Brain microvascular endothelial cell (primary cell): ENCODE results near the gene MLN.
A peak's percentile ranks its signal among the peaks of the same experiment; 100 is the strongest.

ENCODE experiments used
- DNase-seq: peaks from one replicate; pipeline ENCODE4 v3.0.0-alpha.2; 2020
- H3K27ac ChIP-seq: fragments of 250-450 bp; sonication (Bioruptor Pico); 2 replicates; pipeline ENCODE4 v1.5.1; 2020; ENCODE audit warnings: mild to moderate bottlenecking, moderate library complexity
- H3K27me3 ChIP-seq: fragments of 250-450 bp; sonication (Bioruptor Pico); replicated peaks from 2 replicates; pipeline ENCODE4 v1.5.1; 2020; ENCODE audit warnings: mild to moderate bottlenecking
- H3K36me3 ChIP-seq: fragments of 250-450 bp; sonication (Bioruptor Pico); replicated peaks from 2 replicates; pipeline ENCODE4 v1.5.1; 2020; ENCODE audit warnings: mild to moderate bottlenecking
- H3K4me3 ChIP-seq: 2 replicates; pipeline ENCODE4 v1.5.1; 2011; ENCODE audit warnings: low read depth, mild to moderate bottlenecking, control low read depth, low read length, moderate library complexity
- in situ Hi-C: cut with HindIII; loops from 2 replicates; pipeline ENCODE4 v1.10.0; 2017; ENCODE audit warnings: low sequenced_read_pairs, low pct_ligation_motif_present
- TF ChIP-seq, protein P1 (sequence below): IDR thresholded peaks from 2 replicates; pipeline ENCODE4 v1.5.1; 2011; ENCODE audit warnings: low read depth, mild to moderate bottlenecking, moderate library complexity, low read length, control low read depth, inconsistent platforms; ENCODE audit errors: missing control alignments

The MLN gene

DNA sequence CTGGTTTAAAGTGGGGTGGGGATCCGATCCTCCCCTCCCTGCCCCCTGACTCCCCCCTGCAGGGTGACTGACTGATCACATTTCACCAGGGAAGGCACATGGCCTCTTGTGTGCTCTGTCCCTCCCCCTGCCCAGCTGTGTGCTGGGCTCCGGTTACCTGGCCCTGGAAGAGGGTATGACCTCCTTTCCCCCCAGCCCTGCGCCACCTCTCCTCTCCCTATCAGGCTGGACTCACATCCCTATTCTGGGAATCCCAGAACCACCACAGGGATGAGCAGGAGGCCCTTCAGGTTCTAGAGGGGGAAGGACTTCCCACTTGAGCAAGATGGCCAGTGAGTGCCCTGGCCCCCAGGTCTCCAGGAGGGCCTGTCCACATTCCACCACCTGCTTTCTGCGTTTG lies 55.0 kb downstream of the MLN start:
- in situ Hi-C loops, result no loop called here
- no peak overlapping the region for H3K4me3 ChIP-seq
- H3K27ac ChIP-seq, result no peak overlapping the region
- no peaks in the 10 kb centered on the region for H3K36me3 ChIP-seq
- H3K27me3 ChIP-seq, result peaks cover 4% of the 10 kb centered on the region
- DNase-seq, result no peak
- TF ChIP-seq, protein P1, sequence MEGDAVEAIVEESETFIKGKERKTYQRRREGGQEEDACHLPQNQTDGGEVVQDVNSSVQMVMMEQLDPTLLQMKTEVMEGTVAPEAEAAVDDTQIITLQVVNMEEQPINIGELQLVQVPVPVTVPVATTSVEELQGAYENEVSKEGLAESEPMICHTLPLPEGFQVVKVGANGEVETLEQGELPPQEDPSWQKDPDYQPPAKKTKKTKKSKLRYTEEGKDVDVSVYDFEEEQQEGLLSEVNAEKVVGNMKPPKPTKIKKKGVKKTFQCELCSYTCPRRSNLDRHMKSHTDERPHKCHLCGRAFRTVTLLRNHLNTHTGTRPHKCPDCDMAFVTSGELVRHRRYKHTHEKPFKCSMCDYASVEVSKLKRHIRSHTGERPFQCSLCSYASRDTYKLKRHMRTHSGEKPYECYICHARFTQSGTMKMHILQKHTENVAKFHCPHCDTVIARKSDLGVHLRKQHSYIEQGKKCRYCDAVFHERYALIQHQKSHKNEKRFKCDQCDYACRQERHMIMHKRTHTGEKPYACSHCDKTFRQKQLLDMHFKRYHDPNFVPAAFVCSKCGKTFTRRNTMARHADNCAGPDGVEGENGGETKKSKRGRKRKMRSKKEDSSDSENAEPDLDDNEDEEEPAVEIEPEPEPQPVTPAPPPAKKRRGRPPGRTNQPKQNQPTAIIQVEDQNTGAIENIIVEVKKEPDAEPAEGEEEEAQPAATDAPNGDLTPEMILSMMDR, result no peak

DNA sequence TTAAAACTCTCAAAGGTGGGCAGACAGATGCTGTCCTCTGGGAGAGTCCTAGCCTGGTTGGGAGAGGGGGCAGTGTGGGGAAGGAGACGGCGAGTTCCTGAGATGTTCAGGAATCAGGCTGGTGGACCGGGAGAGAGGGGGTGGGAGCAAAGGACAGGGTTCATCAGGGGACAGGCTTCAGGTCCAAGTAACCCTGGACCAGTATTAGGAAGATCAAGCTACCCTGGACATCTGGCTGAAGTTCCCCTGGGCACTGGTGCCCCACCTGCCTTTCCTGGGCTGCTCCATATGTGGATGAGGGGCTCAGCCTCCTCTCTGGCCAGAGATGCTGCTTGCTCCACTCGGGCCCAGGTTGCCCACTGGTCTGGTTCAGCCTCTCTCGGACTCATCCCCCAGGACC lies 56.0 kb downstream of the MLN start:
- no peak overlapping the region for H3K4me3 ChIP-seq
- peaks cover 10% of the 10 kb centered on the region for H3K27me3 ChIP-seq
- in situ Hi-C loops, result no loop called here
- no peak for DNase-seq
- H3K36me3 ChIP-seq, result no peaks in the 10 kb centered on the region
- TF ChIP-seq, protein P1, result no peak
- no peak overlapping the region for H3K27ac ChIP-seq

DNA sequence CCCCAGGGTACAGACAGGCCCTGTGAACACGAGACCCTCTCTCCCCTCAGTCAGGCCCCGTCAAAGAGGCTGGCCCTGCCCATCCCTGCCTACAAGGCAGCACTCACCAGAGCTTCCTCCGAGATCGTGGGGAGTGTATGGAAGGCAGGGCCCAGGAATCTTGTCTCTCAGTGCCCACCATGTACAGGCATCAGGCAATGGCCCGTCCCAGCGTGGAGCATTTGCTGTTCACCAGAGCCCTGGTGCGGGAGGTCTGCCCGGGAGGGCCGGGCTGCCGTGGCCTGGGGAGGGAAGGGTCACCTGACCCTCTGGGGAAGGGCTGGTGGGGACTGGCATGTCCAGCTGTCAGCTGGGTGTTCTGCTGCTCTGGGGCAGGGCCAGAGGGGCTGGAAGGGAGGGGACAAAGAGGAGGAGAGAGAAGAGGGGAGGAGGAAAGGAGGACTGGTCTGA lies 57.1 kb downstream of the MLN start, which contains the start of gene IP6K3:
IP6K3 (minus strand) TSS at position 255 of the 450 bp plus-strand sequence. CDS start 11,429 bp downstream, outside the sequence.
- TF ChIP-seq, protein P1, result no peak
- Histone ChIP-seq H3K36me3 (no peaks in the 10 kb centered on the region), H3K27ac (no peak within 1 kb of the TSS), H3K4me3 (no peak within 1 kb of the TSS), H3K27me3 (peaks cover 13% of the 10 kb centered on the region)
- in situ Hi-C loops, result no loop called here
- no peak for DNase-seq

DNA sequence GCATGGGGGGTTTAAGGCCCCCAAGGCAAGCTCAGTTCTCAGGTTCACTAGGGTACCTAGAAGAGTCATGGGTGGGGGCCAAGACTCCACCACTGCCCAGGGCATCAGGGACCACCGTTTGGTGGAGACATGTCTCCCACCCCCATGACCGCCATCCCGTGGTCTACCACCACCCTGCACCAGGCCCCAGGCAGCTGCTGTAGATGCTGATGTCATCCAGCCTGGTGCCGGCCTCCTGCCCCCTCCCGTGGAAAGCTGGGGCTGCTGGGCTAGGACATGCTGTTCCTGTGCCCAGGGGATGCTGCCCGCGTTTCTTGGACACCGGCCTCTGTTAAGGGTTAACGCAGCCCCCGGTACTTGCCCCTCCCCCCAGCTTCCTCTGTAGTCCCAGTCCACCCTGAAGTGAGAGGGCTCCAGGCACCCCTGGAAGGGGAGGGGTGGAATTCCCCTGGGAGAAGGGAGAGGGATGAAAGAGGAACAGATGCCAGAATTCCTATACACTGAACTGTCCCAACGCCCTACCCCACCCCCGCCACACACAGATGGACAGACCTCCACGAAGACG lies 57.7 kb downstream of the MLN start:
- Histone ChIP-seq H3K4me3 (no peak overlapping the region), H3K36me3 (no peaks in the 10 kb centered on the region), H3K27ac (no peak overlapping the region), H3K27me3 (peaks cover 13% of the 10 kb centered on the region)
- TF ChIP-seq, protein P1, result peak; percentile 32
- in situ Hi-C loops, result no loop called here
- peak; percentile 25 for DNase-seq

DNA sequence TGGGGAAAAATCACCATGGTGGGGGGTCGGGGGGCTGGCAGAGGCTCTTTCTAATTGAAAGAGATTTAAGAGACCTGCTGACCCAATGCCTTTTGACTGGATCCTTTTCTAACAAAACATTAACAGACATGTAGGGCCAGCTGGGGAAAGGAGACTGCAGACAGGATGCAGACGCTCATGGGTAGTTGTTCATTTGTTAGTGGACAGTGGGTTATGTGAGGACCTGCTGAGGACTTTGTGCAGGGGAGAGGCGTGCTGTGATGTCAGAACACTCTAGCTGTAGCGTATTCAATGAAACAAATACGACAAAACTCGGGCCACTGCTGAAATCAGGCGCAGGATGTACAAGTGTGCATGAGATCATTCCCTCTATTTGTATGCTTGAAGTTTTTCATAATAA lies 58.3 kb downstream of the MLN start:
- in situ Hi-C loops, result no loop called here
- DNase-seq, result no peak
- Histone ChIP-seq H3K4me3 (no peak overlapping the region), H3K36me3 (no peaks in the 10 kb centered on the region), H3K27ac (no peak overlapping the region), H3K27me3 (peaks cover 13% of the 10 kb centered on the region)
- TF ChIP-seq, protein P1, result no peak
